Activated gamma-delta T cell treated with anti-CD3 and anti-CD28 coated beads, Interleukin-2, amount 50 U/mL, for 16 hours (primary cell): ENCODE results near the gene RGS6.

ENCODE experiments used
- DNase-seq: peaks from one replicate; pipeline ENCODE4 v3.0.0-alpha.2; 2020; ENCODE audit warnings: low read depth

Gene RGS6

GRCh38 chr14:72524295-72524629 lies 592.0 kb downstream of the RGS6 start:
- DNase-seq: no peak

- no peak for DNase-seq
Observed at GRCh38 chr14:72525087-72525915, 593.1 kb downstream of the RGS6 start.

- no peak for DNase-seq
Observed at GRCh38 chr14:72527591-72527990, 595.4 kb downstream of the RGS6 start.

GRCh38 chr14:72528059-72528862 lies 596.0 kb downstream of the RGS6 start:
- no peak for DNase-seq

DNA sequence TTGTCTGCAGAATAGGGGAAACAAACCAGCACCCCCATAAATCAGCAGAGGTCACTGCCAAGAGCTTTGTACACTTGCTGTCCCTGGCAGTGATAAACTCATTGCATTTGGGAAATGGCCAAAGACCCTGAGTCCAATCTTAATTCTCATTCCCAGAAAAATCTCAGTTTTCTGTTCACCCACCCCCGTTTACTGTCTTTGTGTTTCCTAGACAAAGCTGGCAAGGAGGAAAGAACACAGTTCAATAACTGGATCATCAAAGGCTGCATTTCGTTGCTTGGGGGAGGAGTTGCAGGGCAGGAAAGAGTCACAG lies 596.6 kb downstream of the RGS6 start:
- no peak for DNase-seq

- DNase-seq: no peak
Observed at GRCh38 chr14:72532686-72533454, 600.6 kb downstream of the RGS6 start.

- no peak for DNase-seq
Observed at GRCh38 chr14:72535485-72535884, 603.3 kb downstream of the RGS6 start.

DNA sequence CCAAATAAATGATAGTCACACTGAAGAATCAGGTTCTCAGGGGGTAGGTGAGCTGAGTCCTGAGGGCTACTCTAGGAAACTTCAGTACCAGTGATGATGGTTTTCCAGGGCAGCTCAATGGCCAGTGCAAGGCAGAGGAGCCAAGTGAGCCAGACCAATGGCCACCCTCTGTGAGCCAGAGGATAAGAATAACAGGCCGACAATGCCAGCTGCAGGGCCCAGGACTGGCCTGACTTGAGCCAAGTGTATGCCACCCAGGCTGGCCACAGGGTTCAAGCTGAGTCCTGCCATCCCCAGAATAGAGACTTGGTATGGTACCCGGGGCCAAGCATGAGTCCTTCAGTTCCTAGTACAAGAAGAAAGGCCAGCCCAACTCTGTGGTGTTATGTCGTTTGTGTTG lies 606.2 kb downstream of the RGS6 start:
- no peak for DNase-seq

DNA sequence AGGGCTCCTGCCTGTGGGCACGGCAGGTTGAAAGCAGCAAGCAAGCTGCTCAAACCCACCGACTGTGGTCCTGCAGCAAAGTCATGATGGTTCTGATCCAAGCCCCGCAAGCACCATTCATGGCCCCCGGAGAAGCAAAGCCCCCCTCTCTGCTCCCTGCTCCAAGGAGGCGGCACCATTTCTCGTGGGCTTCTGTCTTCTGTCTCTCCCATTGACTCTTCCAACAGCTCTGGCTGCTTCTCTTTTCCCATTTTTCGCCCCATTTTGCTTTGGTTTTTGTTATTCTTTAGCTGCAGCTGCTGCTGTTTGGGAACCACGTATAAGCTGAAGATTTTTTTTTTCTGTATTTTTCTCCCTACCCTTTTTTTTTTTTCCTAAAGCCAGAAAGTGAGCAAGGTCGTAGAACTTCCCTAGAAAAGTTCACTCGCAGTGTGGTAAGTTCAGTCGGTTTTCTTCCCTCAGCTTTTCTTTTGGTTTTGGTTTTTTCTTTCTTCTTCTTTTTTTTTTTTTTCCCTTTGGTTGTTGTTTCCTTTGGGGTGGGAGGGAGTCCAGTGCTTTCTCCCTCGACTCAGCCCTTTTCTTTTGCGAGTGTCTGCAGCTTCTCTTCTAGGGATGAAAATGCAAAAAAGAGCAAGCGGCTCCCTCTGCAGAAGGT lies 607.6 kb downstream of the RGS6 start:
- DNase-seq: no peak

DNA sequence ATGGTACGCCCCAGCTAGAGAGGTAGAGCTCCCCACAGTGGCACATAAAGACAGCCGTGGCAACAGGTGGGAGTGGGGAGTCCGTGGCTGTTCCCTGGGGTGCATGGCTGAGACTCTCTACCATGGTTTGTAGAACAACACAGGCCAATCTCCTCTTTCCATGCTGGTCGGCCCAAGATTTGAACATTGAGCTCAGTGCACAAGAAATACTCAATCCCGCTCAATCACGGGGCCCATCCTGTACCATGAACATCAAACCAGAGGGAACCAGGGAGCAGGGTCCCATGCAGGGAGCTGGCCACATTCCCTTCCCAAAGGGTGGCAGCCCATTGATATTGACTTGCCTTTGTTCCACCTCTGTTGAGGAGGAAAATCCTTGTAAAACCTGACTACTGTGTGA lies 608.6 kb downstream of the RGS6 start:
- DNase-seq: no peak

GRCh38 chr14:72541546-72541945 lies 609.3 kb downstream of the RGS6 start:
- no peak for DNase-seq

GRCh38 chr14:72543341-72543740 lies 611.1 kb downstream of the RGS6 start:
- no peak for DNase-seq

- DNase-seq: no peak
Observed at GRCh38 chr14:72544615-72545387, 612.6 kb downstream of the RGS6 start.

GRCh38 chr14:72545411-72546311 lies 613.4 kb downstream of the RGS6 start:
- no peak for DNase-seq

GRCh38 chr14:72546344-72547016 lies 614.3 kb downstream of the RGS6 start:
- no peak for DNase-seq

DNA sequence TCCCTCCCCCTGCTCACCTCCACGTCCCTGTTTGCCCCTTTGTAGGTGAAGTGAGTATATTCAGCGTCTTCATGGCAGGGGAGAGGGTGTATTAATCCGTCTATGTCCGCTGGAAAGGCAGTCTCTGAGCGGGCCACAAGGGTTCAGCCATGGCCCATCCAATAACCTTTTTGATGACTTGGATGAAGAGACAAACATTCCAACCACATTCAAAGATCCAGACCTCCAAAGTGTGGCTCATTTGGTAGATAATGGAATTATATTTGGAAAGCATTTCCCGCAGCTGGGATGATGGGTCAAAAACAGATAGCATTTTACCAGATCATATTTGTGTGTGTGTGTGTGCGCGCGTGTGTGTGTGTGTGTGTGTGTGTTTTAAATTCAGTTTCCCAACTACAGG lies 615.8 kb downstream of the RGS6 start:
- no peak for DNase-seq

- no peak for DNase-seq
Observed at GRCh38 chr14:72549026-72549425, 616.8 kb downstream of the RGS6 start.

- DNase-seq: no peak
Observed at GRCh38 chr14:72549854-72550253, 617.6 kb downstream of the RGS6 start.

DNA sequence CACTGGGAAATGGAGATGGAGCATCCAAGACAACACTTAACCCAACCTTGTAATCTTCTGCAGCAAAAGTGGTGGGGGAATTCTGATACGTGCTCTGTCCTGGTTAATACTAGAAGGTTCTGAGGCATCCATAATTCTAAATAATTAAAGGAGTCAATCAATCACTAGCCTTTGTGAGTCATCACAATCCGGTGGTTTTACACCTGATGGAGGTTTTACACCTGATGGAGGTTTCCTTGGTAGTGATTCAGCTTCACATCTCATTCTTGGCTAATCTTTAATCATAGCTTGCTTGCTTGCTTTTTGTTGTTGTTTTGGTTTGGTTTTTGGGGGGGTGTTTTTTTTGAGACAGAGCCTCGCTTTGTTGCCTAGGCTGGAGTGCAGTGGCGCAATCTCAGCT lies 618.3 kb downstream of the RGS6 start:
- no peak for DNase-seq

DNA sequence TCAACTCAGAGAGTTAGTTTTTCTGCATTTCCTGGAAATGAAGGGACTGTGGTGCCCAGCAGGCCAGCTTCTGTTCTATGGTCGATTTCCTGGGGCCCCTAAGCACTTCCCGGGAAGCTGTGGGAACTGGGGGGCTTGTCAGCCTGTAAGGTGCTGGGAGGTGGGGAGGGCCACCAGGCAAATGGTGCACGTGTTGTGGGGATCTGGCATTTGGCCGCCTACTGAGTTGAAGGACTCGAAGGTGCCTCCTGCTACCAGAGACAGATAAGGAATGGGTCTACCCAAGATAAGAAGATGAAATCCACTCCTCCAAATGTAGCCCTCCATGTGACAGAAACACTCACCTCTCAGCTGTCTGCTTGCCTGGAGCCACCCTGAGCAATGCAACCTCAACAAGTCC lies 620.0 kb downstream of the RGS6 start:
- DNase-seq: no peak
